Lower leg skin (tissue), 4 donors: Measurements from ENCODE around the gene IDH3G. TPM values are rescaled to one million over a fixed set of nuclear protein-coding genes. Genes with fewer than 3 reads are reported as not detected.

Experiments used
- DNase-seq, 2 donors: peaks; one replicate each; pipeline ENCODE4 v3.0.0-alpha.2; 2019; ENCODE audit warnings: low spot score in 2 of 2
- H3K4me3 ChIP-seq: fragments of 200-600 bp; sonication (generic); 2 replicates; pipeline ENCODE4 v1.5.1; 2017; ENCODE audit warnings: mild to moderate bottlenecking, low read depth; ENCODE audit not compliant: poor library complexity, severe bottlenecking
- POLR2A ChIP-seq, 2 donors: fragments of 450-650 bp; IDR thresholded peaks; one replicate each; pipeline ENCODE4 v1.6.1; 2016 to 2017; ENCODE audit warnings: antibody characterized with exemption in 2 of 2, mild to moderate bottlenecking in 1 of 2, moderate library complexity in 1 of 2
- WGBS, 2 donors: methylation state at CpG; one replicate each; pipeline ENCODE4 v1.1.5; 2018; 5-methylcytosine and 5-hydroxymethylcytosine counted together
- intact Hi-C: fragments of 100-400 bp; cut with DNase I; formaldehyde crosslinking; loops from one replicate; pipeline ENCODE4 v1.15.0; 2023; ENCODE audit warnings: low total_unique reads
- total RNA-seq, 4 donors: library from RNA; depleted of rRNA; stranded (reverse); fragments of >200 nt; gene quantifications; one replicate each; pipeline ENCODE4 v1.1.0, GENCODE V29; 2016
- TF ChIP-seq, protein P1 (sequence below), 3 donors: fragments of 450-650 bp; IDR thresholded peaks; one replicate each; pipeline ENCODE4 v1.5.1; 2016; ENCODE audit warnings: antibody characterized with exemption in 3 of 3, mild to moderate bottlenecking in 3 of 3, moderate library complexity in 2 of 3

The IDH3G gene
- total RNA-seq, 4 donors from 2014 or later = 66.2 to 94.8 (median 76.1) TPM

DNA sequence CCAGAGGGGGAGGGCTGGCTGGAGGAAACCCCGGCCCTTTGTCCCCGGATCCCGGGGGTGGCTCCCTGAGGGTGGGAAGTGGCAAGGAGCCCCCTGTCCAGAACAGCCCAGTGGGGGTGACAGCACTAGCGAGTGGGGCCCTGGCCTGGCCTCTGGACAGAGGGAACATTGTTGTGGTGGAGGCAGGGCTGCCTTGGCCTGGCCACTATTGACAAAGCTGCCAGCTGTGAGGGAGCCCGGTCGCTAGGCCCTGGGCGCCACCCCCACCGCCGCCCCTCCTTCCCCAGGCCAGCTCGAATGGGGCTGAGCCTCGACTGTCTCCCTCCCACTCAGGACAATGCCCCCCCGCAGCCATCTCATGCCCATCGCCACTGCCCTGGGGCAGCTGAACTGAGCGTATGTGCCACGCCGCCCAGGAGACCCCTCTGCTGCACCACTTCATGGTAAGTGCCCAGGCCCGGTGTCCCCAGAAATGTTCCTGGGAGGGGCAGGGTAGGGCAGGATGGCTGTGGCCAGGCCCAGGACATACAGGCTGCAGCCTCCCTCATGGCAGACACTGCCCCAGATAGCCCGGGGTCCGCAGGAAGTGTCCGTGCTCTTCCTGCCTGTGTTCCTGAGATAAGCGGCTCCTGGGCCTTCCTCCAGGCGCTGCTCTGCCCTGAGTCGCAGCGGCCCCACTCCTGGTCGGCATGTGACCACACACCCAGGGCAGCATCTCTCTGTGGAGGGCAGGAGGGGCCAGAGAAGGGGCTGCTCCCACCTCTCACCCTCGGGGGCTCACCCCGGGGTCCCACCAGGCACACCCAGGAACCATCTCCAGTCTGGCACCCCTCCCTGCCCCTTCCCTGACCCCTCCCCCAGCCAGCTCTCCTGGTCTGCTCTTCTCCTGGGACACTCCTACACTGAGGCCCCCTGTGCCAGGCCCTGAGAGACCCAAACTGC, 28.8 kb downstream of the IDH3G start:
- DNase-seq = no peak
- TF ChIP-seq POLR2A (IDR thresholded peaks at IDR 0.05) = no peak
- TF ChIP-seq, protein P1, sequence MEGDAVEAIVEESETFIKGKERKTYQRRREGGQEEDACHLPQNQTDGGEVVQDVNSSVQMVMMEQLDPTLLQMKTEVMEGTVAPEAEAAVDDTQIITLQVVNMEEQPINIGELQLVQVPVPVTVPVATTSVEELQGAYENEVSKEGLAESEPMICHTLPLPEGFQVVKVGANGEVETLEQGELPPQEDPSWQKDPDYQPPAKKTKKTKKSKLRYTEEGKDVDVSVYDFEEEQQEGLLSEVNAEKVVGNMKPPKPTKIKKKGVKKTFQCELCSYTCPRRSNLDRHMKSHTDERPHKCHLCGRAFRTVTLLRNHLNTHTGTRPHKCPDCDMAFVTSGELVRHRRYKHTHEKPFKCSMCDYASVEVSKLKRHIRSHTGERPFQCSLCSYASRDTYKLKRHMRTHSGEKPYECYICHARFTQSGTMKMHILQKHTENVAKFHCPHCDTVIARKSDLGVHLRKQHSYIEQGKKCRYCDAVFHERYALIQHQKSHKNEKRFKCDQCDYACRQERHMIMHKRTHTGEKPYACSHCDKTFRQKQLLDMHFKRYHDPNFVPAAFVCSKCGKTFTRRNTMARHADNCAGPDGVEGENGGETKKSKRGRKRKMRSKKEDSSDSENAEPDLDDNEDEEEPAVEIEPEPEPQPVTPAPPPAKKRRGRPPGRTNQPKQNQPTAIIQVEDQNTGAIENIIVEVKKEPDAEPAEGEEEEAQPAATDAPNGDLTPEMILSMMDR (IDR thresholded peaks at IDR 0.05) = no peak
- H3K4me3 ChIP-seq = no peak overlapping the region
- 55 to 70% methylated on average over 4 to 25 of the region's 27 CpGs for WGBS, 2 donors
- intact Hi-C loops = no loop called here

GRCh38 chrX:153764786-153765137, 29.4 kb downstream of the IDH3G start:
- no peak overlapping the region for H3K4me3 ChIP-seq
- 58 to 80% methylated on average over 1 to 7 of the region's 7 CpGs for WGBS, 2 donors
- no peak for DNase-seq

DNA sequence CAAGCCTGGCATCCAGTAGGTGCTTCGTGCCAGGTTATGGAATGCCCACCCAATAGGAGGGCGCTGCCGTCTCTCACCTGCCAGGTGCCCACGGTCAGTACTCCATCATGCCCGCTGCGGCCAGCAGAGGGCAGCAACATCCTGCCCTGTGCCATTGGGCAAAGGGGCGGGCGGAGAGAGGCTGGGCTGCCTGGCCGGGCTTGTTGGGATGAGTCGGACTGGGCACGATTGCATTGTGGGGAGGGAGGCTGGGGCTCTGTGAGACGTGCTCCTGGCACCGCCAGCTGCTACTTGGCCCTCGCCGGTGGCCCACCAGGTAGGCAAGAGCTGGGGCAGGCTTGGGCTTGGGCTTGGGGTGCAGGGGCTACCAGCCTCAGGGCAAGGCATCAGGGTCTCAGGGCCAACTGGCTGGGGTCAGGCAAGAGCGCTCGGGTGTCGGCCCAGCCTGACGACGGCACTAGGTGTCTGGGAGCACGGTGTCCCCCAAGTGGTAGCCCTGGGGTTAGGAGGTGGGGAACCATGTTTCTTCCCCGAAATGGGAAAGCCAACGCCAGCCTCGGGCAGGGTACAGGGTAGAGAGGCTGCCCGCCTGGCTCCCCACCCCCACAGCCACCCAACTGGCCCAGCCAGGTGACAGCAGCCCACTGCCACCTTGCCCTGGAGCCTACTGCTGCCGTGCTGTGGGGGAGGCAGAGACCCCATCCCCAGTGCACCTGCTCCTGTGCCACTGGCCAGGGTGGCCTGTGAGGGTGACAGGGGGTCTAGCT, 30.0 kb downstream of the IDH3G start, which contains the start of gene PLXNB3:
Gene PLXNB3 (plus strand): TSS at position 261 of the 767 bp plus-strand sequence. CDS start 1,287 bp downstream, outside the sequence.
- 24 to 31% methylated on average over 6 to 20 of the region's 26 CpGs for WGBS, 2 donors
- TF ChIP-seq, protein P1 (IDR thresholded peaks at IDR 0.05) = peak in 1 of 3 donors; percentile 62
- TF ChIP-seq POLR2A (IDR thresholded peaks at IDR 0.05) = no peak
- H3K4me3 ChIP-seq = no peak within 1 kb of the TSS
- intact Hi-C loops = loop anchor here (5.0 kb wide), 1 partner anchor 188 kb away; no protein-coding TSS in a partner anchor
- DNase-seq = peak; percentile 69 to 93

More at GRCh38 chrX:153764786-153765137, 29.4 kb downstream of the IDH3G start:
- TF ChIP-seq POLR2A (IDR thresholded peaks at IDR 0.05) = no peak
- TF ChIP-seq, protein P1 (IDR thresholded peaks at IDR 0.05) = no peak
- intact Hi-C loops = loop anchor here (5.0 kb wide), 1 partner anchor 188 kb away; no protein-coding TSS in a partner anchor

DNA sequence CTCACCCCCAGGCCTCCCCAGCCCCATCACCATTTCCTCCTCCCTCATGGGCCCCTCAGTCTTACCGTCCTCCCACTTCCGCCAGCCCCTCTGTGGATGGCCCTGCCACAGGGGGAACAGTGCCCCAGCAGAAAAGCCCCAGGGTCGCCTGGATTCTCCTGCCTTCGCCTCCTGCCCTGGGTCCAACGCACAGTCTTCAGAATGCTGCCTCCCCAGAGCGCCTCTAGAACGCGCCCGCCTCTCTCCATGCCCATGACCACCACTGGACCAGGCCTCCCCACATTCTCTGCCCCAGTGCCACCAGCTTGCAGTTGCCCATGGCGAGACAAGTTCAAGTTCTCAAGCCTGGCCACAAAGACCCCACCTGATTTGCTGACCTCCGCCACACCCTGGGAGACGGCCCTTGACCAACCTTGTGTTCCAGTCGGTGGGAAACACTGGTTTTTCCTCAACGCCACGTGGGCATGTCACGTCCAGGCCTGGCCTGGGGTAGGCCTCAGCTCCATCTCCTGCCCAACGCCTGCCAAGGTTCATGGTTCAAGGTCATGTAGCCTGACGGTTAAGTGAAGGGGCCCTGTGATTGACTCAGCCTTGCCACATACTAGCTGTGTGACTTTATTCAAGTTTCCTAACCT, 30.8 kb downstream of the IDH3G start:
- DNase-seq = no peak
- intact Hi-C loops = loop anchor here (5.0 kb wide), 1 partner anchor 189 kb away; no protein-coding TSS in a partner anchor

More for the DNA sequence above, 30.8 kb downstream of the IDH3G start:
- WGBS, 2 donors = 84 to 88% methylated on average over 13 to 18 of the region's 18 CpGs
- TF ChIP-seq, protein P1 (IDR thresholded peaks at IDR 0.05) = no peak
- TF ChIP-seq POLR2A (IDR thresholded peaks at IDR 0.05) = no peak
- H3K4me3 ChIP-seq = no peak overlapping the region
